ENCODE data around the gene FARS2.
A peak's percentile ranks its signal among the peaks of the same experiment; 100 is the strongest.

Gene FARS2

DNA sequence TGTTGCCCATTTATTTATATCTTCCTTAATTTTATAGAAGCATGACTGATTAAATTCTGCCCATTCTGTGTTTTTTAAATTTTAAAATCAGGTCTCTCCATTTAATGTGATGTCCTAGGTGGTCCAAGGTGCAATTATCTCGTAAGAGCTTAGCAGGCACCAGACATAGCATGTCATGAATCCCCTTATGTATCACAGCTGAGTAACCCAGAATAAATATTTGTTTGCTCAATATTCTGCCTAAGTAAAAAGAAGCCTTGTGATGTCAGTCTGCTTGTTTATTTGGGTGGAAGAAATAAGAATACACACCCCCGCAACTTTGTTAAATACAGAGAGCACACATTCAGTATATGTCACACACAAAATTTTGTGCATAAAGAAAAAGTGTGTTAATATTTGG, 211.3 kb downstream of the FARS2 start:
- Histone ChIP-seq H3K27ac (ENCODE audit: low read depth, low read length) (no peak overlapping the region), H3K9ac (ENCODE audit: low read length) (no peak overlapping the region), H3K4me1 (ENCODE audit: control insufficient read depth, insufficient read depth, low read length) (no peaks in the 10 kb centered on the region), H3K27me3 (ENCODE audit: control insufficient read depth, insufficient read depth, low read length) (no peaks in the 10 kb centered on the region), H3K4me3 (ENCODE audit: low read length) (no peak overlapping the region), H3K36me3 (ENCODE audit: control insufficient read depth, insufficient read depth, low read length) (no peaks in the 10 kb centered on the region)

DNA sequence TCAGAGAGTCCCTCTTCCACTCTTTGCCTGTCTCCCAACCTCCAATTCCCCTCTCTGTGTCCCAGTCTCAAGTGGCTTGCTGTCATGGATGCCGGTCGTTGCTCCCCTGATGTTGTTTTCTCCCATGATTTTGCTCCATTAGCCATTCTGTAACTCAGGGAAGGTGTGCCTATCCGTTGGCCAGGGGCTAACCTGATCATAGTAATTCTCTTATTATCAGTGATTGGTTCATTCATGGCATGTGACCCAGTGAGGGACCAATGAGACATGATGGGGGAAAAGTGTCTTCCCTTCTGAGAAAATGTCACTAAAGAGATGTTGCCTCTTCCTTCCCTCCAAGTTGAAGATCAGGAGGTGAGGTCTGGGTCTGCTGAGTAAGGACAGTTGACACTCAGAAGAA, 214.5 kb downstream of the FARS2 start:
- Histone ChIP-seq H3K9ac (ENCODE audit: low read length) (no peak overlapping the region), H3K36me3 (ENCODE audit: control insufficient read depth, insufficient read depth, low read length) (no peaks in the 10 kb centered on the region), H3K4me1 (ENCODE audit: control insufficient read depth, insufficient read depth, low read length) (no peaks in the 10 kb centered on the region), H3K27ac (ENCODE audit: low read depth, low read length) (no peak overlapping the region), H3K27me3 (ENCODE audit: control insufficient read depth, insufficient read depth, low read length) (no peaks in the 10 kb centered on the region), H3K4me3 (ENCODE audit: low read length) (no peak overlapping the region)

DNA sequence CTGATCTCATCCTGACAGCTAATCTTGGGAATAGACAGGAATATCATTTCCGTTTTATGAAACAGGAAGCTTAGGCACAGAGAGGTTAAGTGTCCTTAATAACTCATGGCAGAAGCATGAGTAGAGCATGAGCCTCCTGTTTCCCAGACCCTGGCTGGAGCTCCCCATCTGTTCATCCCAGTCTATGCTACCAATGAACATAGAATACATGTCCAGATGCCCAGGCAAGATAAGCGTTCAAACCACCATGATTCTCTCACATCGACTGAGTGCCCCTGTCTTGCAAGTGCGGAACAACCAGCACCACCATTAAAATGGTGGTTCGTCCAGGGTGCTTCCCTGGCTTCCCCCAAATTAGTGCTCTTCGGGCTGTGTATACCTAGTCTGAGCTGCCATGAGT, 217.1 kb downstream of the FARS2 start:
- H3K4me3 ChIP-seq (ENCODE audit: low read length): no peak overlapping the region
- H3K36me3 ChIP-seq (ENCODE audit: control insufficient read depth, insufficient read depth, low read length): no peaks in the 10 kb centered on the region
- no peak overlapping the region for H3K27ac ChIP-seq (ENCODE audit: low read depth, low read length)
- no peaks in the 10 kb centered on the region for H3K27me3 ChIP-seq (ENCODE audit: control insufficient read depth, insufficient read depth, low read length)
- H3K9ac ChIP-seq (ENCODE audit: low read length): no peak overlapping the region
- H3K4me1 ChIP-seq (ENCODE audit: control insufficient read depth, insufficient read depth, low read length): no peaks in the 10 kb centered on the region

DNA sequence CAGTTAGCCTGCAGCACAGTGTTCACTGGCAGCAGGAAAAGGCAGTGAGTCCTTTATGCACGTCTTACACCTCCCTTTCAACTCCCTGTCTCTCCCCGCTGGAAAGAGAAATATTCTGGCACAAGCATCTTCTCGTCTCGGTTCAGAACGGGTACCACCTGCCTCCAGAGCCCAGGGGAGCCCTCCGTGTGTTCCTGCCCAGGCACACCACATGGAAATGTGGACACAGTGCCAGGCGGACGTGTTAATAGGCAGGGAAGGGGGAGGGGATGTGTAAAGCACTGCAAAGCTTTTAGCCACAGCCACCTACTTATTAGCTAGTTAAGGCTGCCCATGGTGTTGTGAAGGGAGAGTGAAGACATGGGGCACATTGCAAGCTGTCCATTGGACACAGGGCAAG, 219.7 kb downstream of the FARS2 start:
- H3K9ac ChIP-seq (ENCODE audit: low read length): no peak overlapping the region
- H3K36me3 ChIP-seq (ENCODE audit: control insufficient read depth, insufficient read depth, low read length): no peaks in the 10 kb centered on the region
- peak overlapping the region; percentile 34 for H3K4me3 ChIP-seq (ENCODE audit: low read length)
- no peak overlapping the region for H3K27ac ChIP-seq (ENCODE audit: low read depth, low read length)
- no peaks in the 10 kb centered on the region for H3K4me1 ChIP-seq (ENCODE audit: control insufficient read depth, insufficient read depth, low read length)
- H3K27me3 ChIP-seq (ENCODE audit: control insufficient read depth, insufficient read depth, low read length): no peaks in the 10 kb centered on the region

DNA sequence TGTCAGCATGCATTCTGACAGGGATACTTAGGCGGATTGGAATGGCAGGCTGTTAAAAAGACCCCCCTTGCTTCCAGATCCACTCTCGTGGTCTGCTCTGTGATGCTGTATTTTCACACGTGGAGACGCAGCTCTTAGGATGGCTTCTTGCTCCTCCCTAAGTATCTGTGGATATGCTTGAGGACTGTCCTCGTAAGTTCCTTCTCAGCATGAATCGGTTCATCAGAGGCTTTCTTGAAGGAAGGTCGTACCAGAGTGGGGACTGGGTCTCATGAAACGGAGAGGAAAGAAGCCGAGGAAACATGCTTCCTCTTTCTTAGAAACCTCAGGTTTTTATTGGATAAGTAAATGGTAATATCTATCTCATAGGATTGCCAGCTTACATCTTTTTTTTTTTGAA, 220.4 kb downstream of the FARS2 start:
- no peaks in the 10 kb centered on the region for H3K27me3 ChIP-seq (ENCODE audit: control insufficient read depth, insufficient read depth, low read length)
- no peak overlapping the region for H3K4me3 ChIP-seq (ENCODE audit: low read length)
- no peak overlapping the region for H3K27ac ChIP-seq (ENCODE audit: low read depth, low read length)
- no peaks in the 10 kb centered on the region for H3K36me3 ChIP-seq (ENCODE audit: control insufficient read depth, insufficient read depth, low read length)
- H3K4me1 ChIP-seq (ENCODE audit: control insufficient read depth, insufficient read depth, low read length): no peaks in the 10 kb centered on the region
- no peak overlapping the region for H3K9ac ChIP-seq (ENCODE audit: low read length)

DNA sequence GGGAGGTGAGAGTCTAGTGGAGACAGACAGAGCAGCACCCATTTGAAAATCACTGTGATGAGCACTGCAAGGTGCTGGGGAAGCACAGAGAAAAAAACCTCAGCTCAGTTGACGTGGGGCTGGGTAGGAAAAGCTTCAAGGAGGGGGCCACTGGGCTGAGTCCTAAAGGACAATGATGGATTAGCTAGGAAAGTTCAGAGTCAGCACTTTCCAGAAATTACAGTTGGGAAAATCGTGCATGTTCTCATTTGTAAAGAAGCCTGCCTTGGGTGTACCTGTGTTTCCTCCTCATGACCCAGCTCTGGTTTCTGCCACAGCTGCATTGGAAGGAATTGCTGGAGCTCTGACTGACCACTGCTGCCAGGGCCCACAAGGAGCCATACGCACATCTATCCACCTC, 221.3 kb downstream of the FARS2 start:
- Histone ChIP-seq H3K36me3 (ENCODE audit: control insufficient read depth, insufficient read depth, low read length) (no peaks in the 10 kb centered on the region), H3K4me1 (ENCODE audit: control insufficient read depth, insufficient read depth, low read length) (no peaks in the 10 kb centered on the region), H3K27ac (ENCODE audit: low read depth, low read length) (no peak overlapping the region), H3K4me3 (ENCODE audit: low read length) (no peak overlapping the region), H3K27me3 (ENCODE audit: control insufficient read depth, insufficient read depth, low read length) (no peaks in the 10 kb centered on the region), H3K9ac (ENCODE audit: low read length) (no peak overlapping the region)

DNA sequence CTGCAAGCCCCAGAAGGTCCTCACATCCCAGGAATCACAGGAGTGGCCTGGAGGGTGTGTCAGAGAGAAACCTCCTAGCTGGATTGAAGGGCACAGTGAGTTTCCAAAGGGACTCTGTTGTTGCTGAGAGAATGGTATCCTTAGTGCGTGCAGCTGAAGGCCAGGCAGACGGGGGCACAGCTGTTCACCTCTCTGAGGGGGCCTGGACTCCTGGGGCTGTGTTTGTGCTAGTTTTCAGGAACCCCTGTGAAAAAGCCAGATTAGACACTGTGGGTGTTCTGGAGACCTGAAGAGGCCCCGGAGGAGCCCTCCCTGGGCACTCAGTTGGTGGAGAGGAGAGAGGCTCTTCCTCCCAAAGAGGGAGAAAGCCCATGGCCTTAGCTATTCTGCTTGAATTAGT, 223.4 kb downstream of the FARS2 start:
- H3K4me3 ChIP-seq (ENCODE audit: low read length): no peak overlapping the region
- H3K36me3 ChIP-seq (ENCODE audit: control insufficient read depth, insufficient read depth, low read length): no peaks in the 10 kb centered on the region
- H3K27ac ChIP-seq (ENCODE audit: low read depth, low read length): no peak overlapping the region
- no peak overlapping the region for H3K9ac ChIP-seq (ENCODE audit: low read length)
- no peaks in the 10 kb centered on the region for H3K27me3 ChIP-seq (ENCODE audit: control insufficient read depth, insufficient read depth, low read length)
- no peaks in the 10 kb centered on the region for H3K4me1 ChIP-seq (ENCODE audit: control insufficient read depth, insufficient read depth, low read length)

DNA sequence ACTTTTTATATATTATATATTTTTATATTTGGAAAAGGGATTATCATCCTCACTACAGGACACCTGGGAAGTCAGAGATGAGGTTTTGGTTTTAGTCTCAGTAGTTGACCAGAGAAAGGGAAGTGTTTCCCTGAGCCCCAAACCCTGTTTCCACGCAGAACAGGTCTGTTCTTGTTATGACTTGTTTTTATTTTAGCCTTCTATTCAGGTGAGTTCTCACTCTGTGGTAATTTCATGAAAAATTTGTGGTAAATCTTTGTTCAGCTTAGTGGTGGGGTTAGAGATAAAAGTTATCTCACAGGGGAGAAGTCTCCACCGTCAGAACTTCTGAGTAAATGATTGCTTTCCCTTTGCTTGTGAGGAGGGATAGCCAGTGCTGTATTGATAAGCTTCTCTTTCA, 224.9 kb downstream of the FARS2 start:
- no peaks in the 10 kb centered on the region for H3K36me3 ChIP-seq (ENCODE audit: control insufficient read depth, insufficient read depth, low read length)
- H3K27me3 ChIP-seq (ENCODE audit: control insufficient read depth, insufficient read depth, low read length): no peaks in the 10 kb centered on the region
- no peaks in the 10 kb centered on the region for H3K4me1 ChIP-seq (ENCODE audit: control insufficient read depth, insufficient read depth, low read length)
- no peak overlapping the region for H3K27ac ChIP-seq (ENCODE audit: low read depth, low read length)
- no peak overlapping the region for H3K9ac ChIP-seq (ENCODE audit: low read length)
- H3K4me3 ChIP-seq (ENCODE audit: low read length): no peak overlapping the region

DNA sequence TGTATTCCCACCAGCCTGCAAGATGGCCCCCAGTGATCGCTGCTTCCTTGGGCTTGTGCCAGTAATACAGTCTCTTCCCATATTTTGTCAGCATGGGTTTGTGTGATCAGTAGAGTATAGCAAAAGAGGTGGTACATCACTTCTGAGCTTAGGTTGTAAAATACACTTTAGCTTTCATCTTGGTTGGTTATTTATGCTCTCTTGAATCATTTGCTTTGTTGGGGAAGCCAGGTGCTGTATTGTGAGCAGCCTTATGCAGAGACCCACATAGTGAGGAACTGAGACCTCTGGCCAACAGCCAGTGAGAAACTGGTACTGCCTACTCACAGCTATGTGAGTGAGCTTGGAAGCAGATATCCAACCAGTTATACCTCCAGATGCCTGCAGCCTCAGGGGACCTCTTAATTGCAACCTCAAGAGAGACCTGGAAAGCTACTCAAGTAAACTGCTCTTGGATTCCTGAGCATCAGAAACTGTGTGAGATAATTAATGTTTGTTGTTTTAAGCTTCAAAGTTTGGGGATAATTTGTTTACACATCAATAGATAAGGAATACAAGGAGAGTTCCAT, 229.3 kb downstream of the FARS2 start:
- H3K4me1 ChIP-seq (ENCODE audit: control insufficient read depth, insufficient read depth, low read length): no peaks in the 10 kb centered on the region
- H3K27me3 ChIP-seq (ENCODE audit: control insufficient read depth, insufficient read depth, low read length): no peaks in the 10 kb centered on the region

DNA sequence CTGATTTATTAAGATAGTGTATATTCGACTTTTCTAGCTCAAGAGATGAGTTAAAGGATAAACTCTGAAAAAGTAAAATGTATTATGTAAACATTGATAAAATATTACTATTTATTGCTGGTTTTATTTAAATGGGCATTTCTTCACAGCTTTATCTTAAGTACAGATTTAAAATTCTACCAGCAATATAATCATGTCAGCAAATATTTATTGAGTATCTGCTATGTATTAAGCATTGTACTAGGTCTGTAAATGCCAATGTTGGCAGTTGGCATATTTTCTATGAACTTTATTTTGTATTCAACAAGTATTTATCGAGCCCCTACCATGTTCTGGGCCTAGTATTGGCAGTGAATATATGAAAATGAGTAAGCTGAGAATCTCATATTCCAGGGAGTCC, 231.0 kb downstream of the FARS2 start:
- no peaks in the 10 kb centered on the region for H3K4me1 ChIP-seq (ENCODE audit: control insufficient read depth, insufficient read depth, low read length)
- no peak overlapping the region for H3K4me3 ChIP-seq (ENCODE audit: low read length)
- no peaks in the 10 kb centered on the region for H3K27me3 ChIP-seq (ENCODE audit: control insufficient read depth, insufficient read depth, low read length)
- H3K9ac ChIP-seq (ENCODE audit: low read length): no peak overlapping the region
- H3K27ac ChIP-seq (ENCODE audit: low read depth, low read length): no peak overlapping the region
- H3K36me3 ChIP-seq (ENCODE audit: control insufficient read depth, insufficient read depth, low read length): no peaks in the 10 kb centered on the region

More for the DNA sequence above, 229.3 kb downstream of the FARS2 start:
- no peak overlapping the region for H3K27ac ChIP-seq (ENCODE audit: low read depth, low read length)
- H3K36me3 ChIP-seq (ENCODE audit: control insufficient read depth, insufficient read depth, low read length): no peaks in the 10 kb centered on the region
- no peak overlapping the region for H3K9ac ChIP-seq (ENCODE audit: low read length)
- H3K4me3 ChIP-seq (ENCODE audit: low read length): no peak overlapping the region

DNA sequence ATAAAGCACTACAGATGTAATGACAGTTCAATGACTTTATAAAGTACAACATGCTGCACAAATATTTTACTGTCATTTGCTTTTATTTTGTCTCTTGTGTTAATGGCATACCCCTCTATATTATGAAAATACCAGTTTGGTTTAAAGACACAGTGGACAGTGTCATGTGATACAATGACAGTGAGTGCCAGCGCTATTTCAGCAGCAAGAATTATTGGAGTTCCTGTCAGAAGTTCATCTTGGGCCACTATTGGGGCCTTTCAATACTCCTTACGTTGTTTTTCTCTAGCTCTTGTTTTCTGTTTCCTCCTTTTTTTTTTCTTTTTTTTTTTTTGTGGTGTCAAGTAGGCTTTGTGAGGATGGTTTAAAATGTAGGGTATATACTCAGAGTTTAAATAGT, 232.5 kb downstream of the FARS2 start:
- H3K4me3 ChIP-seq (ENCODE audit: low read length): no peak overlapping the region
- no peak overlapping the region for H3K27ac ChIP-seq (ENCODE audit: low read depth, low read length)
- H3K27me3 ChIP-seq (ENCODE audit: control insufficient read depth, insufficient read depth, low read length): no peaks in the 10 kb centered on the region
- H3K4me1 ChIP-seq (ENCODE audit: control insufficient read depth, insufficient read depth, low read length): no peaks in the 10 kb centered on the region
- H3K9ac ChIP-seq (ENCODE audit: low read length): no peak overlapping the region
- H3K36me3 ChIP-seq (ENCODE audit: control insufficient read depth, insufficient read depth, low read length): no peaks in the 10 kb centered on the region

DNA sequence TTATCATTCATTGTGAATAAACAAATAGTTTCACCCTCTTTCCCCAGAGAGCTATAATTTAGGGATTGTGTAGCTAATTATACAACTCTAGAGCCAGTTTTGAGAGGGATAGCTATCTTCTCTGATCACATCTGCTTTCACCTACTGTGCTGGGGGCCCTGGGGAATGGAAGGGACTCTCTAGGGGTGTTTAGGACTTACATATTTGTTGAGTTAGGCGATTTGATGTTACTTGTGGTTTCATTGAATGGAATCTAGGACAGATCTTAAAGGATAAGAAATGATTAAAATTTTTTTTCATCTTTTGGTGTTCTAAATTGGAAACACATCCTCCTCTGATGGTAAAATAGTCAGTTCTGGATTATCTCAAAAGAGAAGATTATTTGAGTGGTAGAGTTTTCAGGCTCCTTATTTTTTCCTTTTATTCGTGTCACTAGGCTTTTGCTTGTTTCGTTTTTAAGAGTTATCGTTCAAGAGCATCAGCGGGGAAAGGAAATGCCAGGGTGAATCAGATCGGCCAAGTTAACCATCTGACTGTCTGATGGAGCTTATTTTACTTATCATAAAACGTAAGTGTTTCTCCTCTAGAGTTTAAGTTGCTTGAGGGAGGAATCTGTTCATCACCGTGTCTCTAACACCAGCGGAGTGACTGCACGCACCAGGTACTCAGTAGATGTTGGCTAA, 236.7 kb downstream of the FARS2 start:
- Histone ChIP-seq H3K9ac (ENCODE audit: low read length) (no peak overlapping the region), H3K36me3 (ENCODE audit: control insufficient read depth, insufficient read depth, low read length) (no peaks in the 10 kb centered on the region), H3K4me1 (ENCODE audit: control insufficient read depth, insufficient read depth, low read length) (no peaks in the 10 kb centered on the region), H3K27ac (ENCODE audit: low read depth, low read length) (no peak overlapping the region), H3K4me3 (ENCODE audit: low read length) (no peak overlapping the region), H3K27me3 (ENCODE audit: control insufficient read depth, insufficient read depth, low read length) (no peaks in the 10 kb centered on the region)

DNA sequence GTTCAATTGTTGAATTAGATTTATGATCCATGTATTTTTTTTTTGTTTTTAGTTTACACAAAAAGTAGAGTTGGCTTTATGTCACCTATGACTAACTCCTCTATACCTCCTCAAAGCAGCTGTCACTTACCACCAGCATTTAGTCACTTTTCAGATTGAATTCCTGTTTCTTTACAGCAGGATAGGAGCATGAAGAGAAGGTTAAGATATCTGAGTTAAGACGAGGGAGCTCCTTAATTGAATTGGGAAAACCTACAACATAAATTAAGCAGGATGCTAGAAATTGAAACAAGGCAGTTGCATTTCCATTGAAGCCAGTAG, 237.2 kb downstream of the FARS2 start:
- Histone ChIP-seq H3K27ac (ENCODE audit: low read depth, low read length) (no peak overlapping the region), H3K4me1 (ENCODE audit: control insufficient read depth, insufficient read depth, low read length) (no peaks in the 10 kb centered on the region), H3K36me3 (ENCODE audit: control insufficient read depth, insufficient read depth, low read length) (no peaks in the 10 kb centered on the region), H3K4me3 (ENCODE audit: low read length) (no peak overlapping the region), H3K27me3 (ENCODE audit: control insufficient read depth, insufficient read depth, low read length) (no peaks in the 10 kb centered on the region), H3K9ac (ENCODE audit: low read length) (no peak overlapping the region)

All from rectal smooth muscle tissue (tissue), 1 donor.